Sigmoid colon (tissue), 7 donors: ENCODE data around the gene PRDM1. TPM values are rescaled to one million over a fixed set of nuclear protein-coding genes. Genes with fewer than 3 reads are reported as not detected.

Source experiments
- DNase-seq: peaks from one replicate; pipeline ENCODE4 v3.0.0-alpha.2; 2019
- H3K27ac ChIP-seq, 4 donors: fragments of 200-600 bp; sonication (generic); one replicate each; pipeline ENCODE4 v1.5.1; 2016 to 2019; ENCODE audit warnings: mild to moderate bottlenecking in 1 of 4
- H3K27me3 ChIP-seq, 3 donors: fragments of 200-600 bp; sonication (generic); one replicate each; pipeline ENCODE4 v1.5.1; 2019; ENCODE audit warnings: mild to moderate bottlenecking in 1 of 3
- H3K36me3 ChIP-seq, 4 donors: fragments of 200-600 bp; sonication (generic); one replicate each; pipeline ENCODE4 v1.5.1; 2016 to 2019
- H3K4me1 ChIP-seq, 4 donors: fragments of 200-600 bp; sonication (generic); one replicate each; pipeline ENCODE4 v1.5.1; 2017 to 2019
- H3K4me3 ChIP-seq, 4 donors: fragments of 200-600 bp; sonication (generic); one replicate each; pipeline ENCODE4 v1.5.1; 2017 to 2019; ENCODE audit warnings: mild to moderate bottlenecking in 2 of 4, moderate library complexity in 1 of 4
- H3K9me3 ChIP-seq, 4 donors: fragments of 200-600 bp in 3 of 4; sonication (generic) in 3 of 4; one replicate each; pipeline versions ENCODE4 v1.5.1 to v1.6.1; 2013 to 2019
- CTCF ChIP-seq, 4 experiments: fragments of 450-650 bp in 3 of 4; fragments of 200-600 bp in 1 of 4; IDR thresholded peaks; one replicate each; pipeline ENCODE4 v1.5.1; 2016 to 2019; ENCODE audit warnings: antibody characterized with exemption in 4 of 4, mild to moderate bottlenecking in 3 of 4, moderate library complexity in 2 of 4
- EP300 ChIP-seq, 4 donors: sonication (generic); formaldehyde crosslinking; IDR thresholded peaks; one replicate each; pipeline ENCODE4 v1.6.1; 2017; ENCODE audit warnings: antibody characterized with exemption in 4 of 4
- POLR2A ChIP-seq, 2 donors: fragments of 450-650 bp; IDR thresholded peaks; one replicate each; pipeline ENCODE4 v1.6.1; 2016; ENCODE audit warnings: antibody characterized with exemption in 2 of 2, mild to moderate bottlenecking in 2 of 2, moderate library complexity in 2 of 2
- POLR2AphosphoS5 ChIP-seq, 4 donors: sonication (generic); formaldehyde crosslinking; IDR thresholded peaks; one replicate each; pipeline ENCODE4 v1.6.1; 2017; ENCODE audit warnings: antibody characterized with exemption in 4 of 4
- WGBS, 2 donors: extraction: QIAGEN DNeasy Blood & Tissue Kit; methylation state at CpG; one replicate each; pipeline ENCODE4 v1.1.7; 2013; 5-methylcytosine and 5-hydroxymethylcytosine counted together
- intact Hi-C: fragments of 100-400 bp; cut with DNase I; formaldehyde crosslinking; loops from one replicate; pipeline ENCODE4 v1.15.1; 2023
- polyA plus RNA-seq, 3 donors: library from polyadenylated mRNA; stranded (reverse); fragments of 200-250 nt; gene quantifications; one replicate each; pipeline ENCODE4 v1.2.3, GENCODE V29; 2013
- total RNA-seq, 4 donors: library from RNA; depleted of rRNA; stranded (reverse); fragments of >200 nt; gene quantifications; one replicate each; pipeline ENCODE4 v1.1.0, GENCODE V29; 2016
- donor health status: healthy with polysubstance abuse.
- donor health status: Bipolar disorder and iron deficiency.
- donor health status: healthy.

PRDM1 gene
- total and polyA plus RNA-seq, 7 donors = 0.55 to 17.6 (median 1.6) TPM

GRCh38 chr6:106104941-106105340, 18.8 kb downstream of the PRDM1 start:
- Histone ChIP-seq H3K27ac (no peak overlapping the region), H3K4me3 (no peak overlapping the region), H3K36me3 (no peaks in the 10 kb centered on the region), H3K9me3 (no peaks in the 10 kb centered on the region), H3K27me3 (peaks cover 0 to 4% (median 0%) of the 10 kb centered on the region in 3 donors), H3K4me1 (no peaks in the 10 kb centered on the region)
- TF ChIP-seq POLR2AphosphoS5 (IDR thresholded peaks at IDR 0.05) (no peak), CTCF (IDR thresholded peaks at IDR 0.05) (no peak), POLR2A (IDR thresholded peaks at IDR 0.05) (no peak), EP300 (IDR thresholded peaks at IDR 0.05) (no peak)
- 96 to 97% methylated on average over 21 of the region's 21 CpGs for WGBS, 2 donors
- intact Hi-C loops = no loop called here
- no peak for DNase-seq

- H3K4me3 ChIP-seq = no peak overlapping the region
- peaks cover 0 to 3% (median 0%) of the 10 kb centered on the region in 3 donors for H3K27me3 ChIP-seq
- intact Hi-C loops = no loop called here
- no peaks in the 10 kb centered on the region for H3K36me3 ChIP-seq
- DNase-seq = no peak
- no peak overlapping the region for H3K27ac ChIP-seq
- no peaks in the 10 kb centered on the region for H3K9me3 ChIP-seq
- H3K4me1 ChIP-seq = no peaks in the 10 kb centered on the region
- TF ChIP-seq EP300 (IDR thresholded peaks at IDR 0.05) (no peak), CTCF (IDR thresholded peaks at IDR 0.05) (no peak), POLR2AphosphoS5 (IDR thresholded peaks at IDR 0.05) (no peak), POLR2A (IDR thresholded peaks at IDR 0.05) (no peak)
- WGBS, 2 donors = 96 to 97% methylated on average over 22 of the region's 22 CpGs
These were observed 19.4 kb downstream of the PRDM1 start for GRCh38 chr6:106105493-106105892.

GRCh38 chr6:106106276-106107042, 20.3 kb downstream of the PRDM1 start:
- TF ChIP-seq CTCF (IDR thresholded peaks at IDR 0.05) = no peak
- TF ChIP-seq POLR2A (IDR thresholded peaks at IDR 0.05) = no peak
- no peak for TF ChIP-seq POLR2AphosphoS5 (IDR thresholded peaks at IDR 0.05)
- no peak for TF ChIP-seq EP300 (IDR thresholded peaks at IDR 0.05)
- WGBS, 2 donors = 84 to 88% methylated on average over 12 of the region's 12 CpGs
- H3K4me1 ChIP-seq = peaks cover 0 to 6% (median under 1%) of the 10 kb centered on the region in 4 donors

GRCh38 chr6:106107043-106107613, 21.0 kb downstream of the PRDM1 start:
- no peaks in the 10 kb centered on the region for H3K36me3 ChIP-seq
- H3K9me3 ChIP-seq = no peaks in the 10 kb centered on the region
- no peak for DNase-seq
- intact Hi-C loops = no loop called here
- no peak overlapping the region for H3K27ac ChIP-seq
- H3K4me3 ChIP-seq = no peak overlapping the region
- no peaks in the 10 kb centered on the region for H3K27me3 ChIP-seq
- no peak for TF ChIP-seq POLR2A (IDR thresholded peaks at IDR 0.05)
- no peak for TF ChIP-seq CTCF (IDR thresholded peaks at IDR 0.05)
- no peak for TF ChIP-seq POLR2AphosphoS5 (IDR thresholded peaks at IDR 0.05)
- no peak for TF ChIP-seq EP300 (IDR thresholded peaks at IDR 0.05)
- peaks cover 0 to 13% (median 4%) of the 10 kb centered on the region in 4 donors for H3K4me1 ChIP-seq
- WGBS, 2 donors = 92 to 93% methylated on average over 14 of the region's 14 CpGs

More at GRCh38 chr6:106106276-106107042, 20.3 kb downstream of the PRDM1 start:
- Histone ChIP-seq H3K36me3 (no peaks in the 10 kb centered on the region), H3K27me3 (no peaks in the 10 kb centered on the region), H3K4me3 (no peak overlapping the region), H3K27ac (no peak overlapping the region), H3K9me3 (no peaks in the 10 kb centered on the region)
- no peak for DNase-seq
- intact Hi-C loops = no loop called here
